Neural progenitor cell (in vitro differentiated cells): ENCODE data around the gene RITA1. TPM values are rescaled to one million over a fixed set of nuclear protein-coding genes. Genes with fewer than 3 reads are reported as not detected.

Experiments used
- DNase-seq: peaks from one replicate; pipeline ENCODE4 v3.0.0-alpha.2; 2016; ENCODE audit warnings: low spot score
- H2AFZ ChIP-seq: fragments of 200-600 bp; sonication (generic); replicated peaks from 2 replicates; pipeline ENCODE4 v1.6.1; 2016; ENCODE audit warnings: antibody characterized with exemption
- H3F3A ChIP-seq: fragments of 200-600 bp; sonication (generic); 2 replicates; pipeline ENCODE4 v1.6.1; 2016; ENCODE audit warnings: antibody characterized with exemption, low read depth
- H3K27ac ChIP-seq: fragments of 200-600 bp; sonication (generic); 2 replicates; pipeline ENCODE4 v1.5.1; 2016; ENCODE audit warnings: mild to moderate bottlenecking
- H3K27me3 ChIP-seq: fragments of 200-600 bp; sonication (generic); 2 replicates; pipeline ENCODE4 v1.6.1; 2016; ENCODE audit warnings: mild to moderate bottlenecking, moderate library complexity
- H3K36me3 ChIP-seq: fragments of 200-600 bp; sonication (generic); 2 replicates; pipeline ENCODE4 v1.5.1; 2016
- H3K4me1 ChIP-seq: fragments of 200-600 bp; sonication (generic); 2 replicates; pipeline ENCODE4 v1.6.1; 2016; ENCODE audit warnings: mixed run types
- H3K4me2 ChIP-seq: fragments of 200-600 bp; sonication (generic); 2 replicates; pipeline ENCODE4 v1.6.1; 2016
- H3K4me3 ChIP-seq: fragments of 200-600 bp; sonication (generic); 2 replicates; pipeline ENCODE4 v1.5.1; 2016
- H3K79me2 ChIP-seq: fragments of 200-600 bp; sonication (generic); 2 replicates; pipeline ENCODE4 v1.6.1; 2016; ENCODE audit warnings: low read depth
- H3K9ac ChIP-seq: fragments of 200-600 bp; sonication (generic); 2 replicates; pipeline ENCODE4 v1.6.1; 2016
- H3K9me3 ChIP-seq: fragments of 200-600 bp; sonication (generic); 2 replicates; pipeline ENCODE4 v1.5.1; 2016; ENCODE audit warnings: low read depth
- H4K20me1 ChIP-seq: fragments of 200-600 bp; sonication (generic); 2 replicates; pipeline ENCODE4 v1.6.1; 2016; ENCODE audit warnings: low read depth
- H3K27ac Mint-ChIP-seq: 3 replicates; pipeline ENCODE4 v1.8.0; 2021; ENCODE audit warnings: mixed read lengths
- H3K27me3 Mint-ChIP-seq: 2 replicates; pipeline ENCODE4 v1.8.0; 2022; ENCODE audit warnings: low read depth, mild to moderate bottlenecking, inconsistent platforms, moderate library complexity, mixed read lengths; ENCODE audit not compliant: insufficient read depth
- H3K36me3 Mint-ChIP-seq: 3 replicates; pipeline ENCODE4 v1.8.0; 2021; ENCODE audit warnings: mixed read lengths
- H3K4me1 Mint-ChIP-seq: 3 replicates; pipeline ENCODE4 v1.8.0; 2021; ENCODE audit warnings: mixed read lengths
- H3K4me3 Mint-ChIP-seq: 3 replicates; pipeline ENCODE4 v1.8.0; 2021; ENCODE audit warnings: mild to moderate bottlenecking, moderate library complexity, mixed read lengths
- H3K9me3 Mint-ChIP-seq: 3 replicates; pipeline ENCODE4 v1.8.0; 2020; ENCODE audit warnings: mixed read lengths
- EZH2 ChIP-seq: fragments of 200-600 bp; sonication (generic); IDR thresholded peaks from 2 replicates; pipeline ENCODE4 v1.6.1; 2017; ENCODE audit warnings: antibody characterized with exemption, mild to moderate bottlenecking, moderate library complexity
- EZH2phosphoT487 ChIP-seq: fragments of 200-600 bp; sonication (generic); IDR thresholded peaks from 2 replicates; pipeline ENCODE4 v1.6.1; 2017; ENCODE audit warnings: antibody characterized with exemption
- total RNA-seq: library from RNA; depleted of rRNA; stranded (reverse); fragments of >200 nt; gene quantifications from 2 replicates; pipeline ENCODE4 v1.2.3, GENCODE V29; 2015; ENCODE audit warnings: low replicate concordance
- TF ChIP-seq, protein P1 (sequence below): fragments of 200-600 bp; sonication (generic); IDR thresholded peaks from 2 replicates; pipeline ENCODE4 v1.5.1; 2017; ENCODE audit warnings: antibody characterized with exemption, mild to moderate bottlenecking

The RITA1 gene
- total RNA-seq, 1 donor from 2014 or later: 13.7 TPM

DNA sequence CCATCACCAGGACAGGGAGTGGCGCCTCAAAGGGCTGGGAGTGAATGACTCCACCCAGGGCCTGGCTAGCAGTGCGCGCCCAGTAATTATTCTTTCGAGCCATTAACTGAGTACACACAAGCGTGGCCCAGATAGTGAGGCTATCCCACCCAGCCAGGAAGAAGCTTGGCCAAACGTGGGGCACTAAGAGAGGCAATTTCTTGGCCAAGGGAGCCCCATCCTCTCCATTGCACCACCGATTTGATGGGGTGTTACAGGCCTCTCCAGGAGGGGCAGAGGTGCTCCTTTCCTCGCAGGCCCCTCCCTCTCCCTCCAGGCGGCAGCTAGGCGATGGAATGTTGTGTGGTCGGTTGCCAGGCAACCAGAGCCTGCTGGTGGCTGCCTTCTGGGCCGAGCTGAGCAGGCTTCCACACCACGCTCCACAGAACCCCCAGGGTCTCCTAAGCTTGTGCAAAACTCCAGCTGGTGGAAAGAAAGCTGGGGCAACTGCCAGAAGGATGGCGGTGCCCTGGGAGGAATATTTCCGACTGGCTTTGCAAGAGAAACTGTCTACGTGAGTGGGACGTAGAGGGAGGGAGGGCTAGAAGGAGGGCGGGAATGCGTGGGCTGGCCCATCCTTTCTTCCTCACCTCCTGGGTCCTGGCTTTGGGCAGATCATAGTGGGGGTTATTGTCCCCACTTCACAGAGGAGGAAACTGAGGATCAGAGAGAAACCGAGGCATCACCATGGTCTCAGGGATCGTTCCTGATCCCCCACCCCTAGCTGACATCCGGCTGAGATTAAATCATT lies 36.0 kb upstream of the RITA1 start, which contains the start of gene CFAP73:
Gene CFAP73 (plus strand): TSS at position 364 of the 790 bp plus-strand sequence. CDS start 134 bp downstream, at position 498.
- Histone ChIP-seq H3K9me3 (no peaks in the 10 kb centered on the region), H3K4me2 (peak within 1 kb of the TSS; percentile 68), H3K79me2 (no peaks in the 10 kb centered on the region), H3K27me3 (peaks cover 44% of the 10 kb centered on the region), H4K20me1 (peaks cover 9% of the 10 kb centered on the region), H3K36me3 (no peaks in the 10 kb centered on the region), H2AFZ (peak within 1 kb of the TSS; percentile 69), H3K27ac (no peak within 1 kb of the TSS), H3K4me3 (peak within 1 kb of the TSS; percentile 25), H3K4me1 (peaks cover 9% of the 10 kb centered on the region), H3F3A (peaks cover 31% of the 10 kb centered on the region), H3K9ac (no peak within 1 kb of the TSS)
- TF ChIP-seq, protein P1, sequence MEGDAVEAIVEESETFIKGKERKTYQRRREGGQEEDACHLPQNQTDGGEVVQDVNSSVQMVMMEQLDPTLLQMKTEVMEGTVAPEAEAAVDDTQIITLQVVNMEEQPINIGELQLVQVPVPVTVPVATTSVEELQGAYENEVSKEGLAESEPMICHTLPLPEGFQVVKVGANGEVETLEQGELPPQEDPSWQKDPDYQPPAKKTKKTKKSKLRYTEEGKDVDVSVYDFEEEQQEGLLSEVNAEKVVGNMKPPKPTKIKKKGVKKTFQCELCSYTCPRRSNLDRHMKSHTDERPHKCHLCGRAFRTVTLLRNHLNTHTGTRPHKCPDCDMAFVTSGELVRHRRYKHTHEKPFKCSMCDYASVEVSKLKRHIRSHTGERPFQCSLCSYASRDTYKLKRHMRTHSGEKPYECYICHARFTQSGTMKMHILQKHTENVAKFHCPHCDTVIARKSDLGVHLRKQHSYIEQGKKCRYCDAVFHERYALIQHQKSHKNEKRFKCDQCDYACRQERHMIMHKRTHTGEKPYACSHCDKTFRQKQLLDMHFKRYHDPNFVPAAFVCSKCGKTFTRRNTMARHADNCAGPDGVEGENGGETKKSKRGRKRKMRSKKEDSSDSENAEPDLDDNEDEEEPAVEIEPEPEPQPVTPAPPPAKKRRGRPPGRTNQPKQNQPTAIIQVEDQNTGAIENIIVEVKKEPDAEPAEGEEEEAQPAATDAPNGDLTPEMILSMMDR: peak; percentile 25
- TF ChIP-seq EZH2: no peak
- Mint-ChIP-seq H3K27me3 (peaks cover 19% of the 10 kb centered on the region), H3K4me1 (peaks cover 42% of the 10 kb centered on the region), H3K4me3 (peak within 1 kb of the TSS; percentile 73), H3K9me3 (peaks cover 8% of the 10 kb centered on the region), H3K27ac (peak within 1 kb of the TSS; percentile 97), H3K36me3 (no peaks in the 10 kb centered on the region)
- peak; percentile 96 for DNase-seq

DNA sequence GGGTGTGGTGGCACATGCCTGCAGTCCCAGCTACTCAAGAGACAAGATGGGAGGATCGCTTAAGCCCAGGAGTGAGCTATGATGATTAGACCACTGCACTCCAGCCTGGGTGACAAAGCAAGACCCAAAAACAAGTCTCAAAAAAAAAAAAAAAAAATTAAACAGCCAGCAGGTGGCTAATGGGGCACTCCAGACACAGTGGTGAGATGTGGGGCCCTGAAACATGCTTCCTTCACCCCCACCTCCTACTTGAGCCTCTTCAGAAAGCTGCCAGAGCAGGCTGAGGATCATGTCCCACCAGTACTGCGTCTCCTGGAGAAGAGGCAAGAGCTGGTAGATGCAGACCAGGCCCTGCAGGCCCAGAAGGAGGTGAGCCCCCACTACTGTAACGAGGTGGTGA lies 33.9 kb upstream of the RITA1 start:
- DNase-seq: no peak
- peaks cover 46% of the 10 kb centered on the region for H3F3A ChIP-seq
- no peak overlapping the region for H3K4me3 ChIP-seq
- no peaks in the 10 kb centered on the region for H3K36me3 Mint-ChIP-seq
- H3K9ac ChIP-seq: no peak overlapping the region
- TF ChIP-seq, protein P1: no peak
- TF ChIP-seq EZH2phosphoT487: no peak
- no peak for TF ChIP-seq EZH2
- no peaks in the 10 kb centered on the region for H3K36me3 ChIP-seq
- peaks cover 25% of the 10 kb centered on the region for H4K20me1 ChIP-seq
- H3K27ac ChIP-seq: no peak overlapping the region
- peaks cover 26% of the 10 kb centered on the region for H3K27me3 Mint-ChIP-seq
- H3K27me3 ChIP-seq: peaks cover 65% of the 10 kb centered on the region
- no peak overlapping the region for H3K4me2 ChIP-seq
- H3K79me2 ChIP-seq: no peaks in the 10 kb centered on the region
- H3K4me1 ChIP-seq: peaks cover 9% of the 10 kb centered on the region
- H3K4me3 Mint-ChIP-seq: peak overlapping the region; percentile 64
- H3K9me3 ChIP-seq: no peaks in the 10 kb centered on the region
- peaks cover 6% of the 10 kb centered on the region for H3K9me3 Mint-ChIP-seq
- no peak overlapping the region for H2AFZ ChIP-seq
- no peak overlapping the region for H3K27ac Mint-ChIP-seq
- peaks cover 30% of the 10 kb centered on the region for H3K4me1 Mint-ChIP-seq

DNA sequence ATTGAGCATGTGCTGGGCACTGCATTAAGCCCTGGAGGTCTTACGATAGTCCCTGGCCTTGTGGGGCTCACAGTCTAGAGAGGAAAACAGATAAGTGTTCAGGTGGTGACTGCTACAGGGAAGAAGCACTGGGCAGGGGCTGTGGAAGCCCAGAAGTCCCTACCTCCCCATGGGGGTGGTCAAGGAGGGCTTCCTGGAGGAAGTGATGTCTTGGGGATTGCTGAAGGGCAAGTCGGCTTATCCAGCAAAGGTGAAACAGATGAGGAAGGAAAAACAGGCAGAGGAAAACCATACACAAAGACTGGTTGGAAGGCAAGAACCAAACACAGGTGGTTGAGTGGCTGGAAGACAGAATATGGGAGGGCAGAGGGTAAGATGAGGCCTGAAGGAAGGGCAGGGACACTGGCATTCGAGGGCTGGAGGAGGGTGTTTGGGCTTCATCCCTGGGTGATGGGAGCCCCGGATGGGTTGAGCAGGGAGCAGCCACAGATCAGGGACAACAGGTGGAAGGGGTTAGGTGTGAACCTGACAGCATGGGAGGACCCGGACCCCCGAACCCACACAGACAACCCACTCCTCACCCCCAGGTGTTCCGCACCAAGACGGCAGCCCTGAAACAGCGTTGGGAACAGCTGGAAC lies 33.2 kb upstream of the RITA1 start:
- Histone ChIP-seq H3F3A (peaks cover 53% of the 10 kb centered on the region), H4K20me1 (peaks cover 25% of the 10 kb centered on the region), H3K27ac (no peak overlapping the region), H3K79me2 (no peaks in the 10 kb centered on the region), H3K9ac (no peak overlapping the region), H3K27me3 (peaks cover 65% of the 10 kb centered on the region), H2AFZ (no peak overlapping the region), H3K4me3 (peak overlapping the region; percentile 50), H3K9me3 (no peaks in the 10 kb centered on the region), H3K36me3 (no peaks in the 10 kb centered on the region), H3K4me2 (peak overlapping the region; percentile 86), H3K4me1 (peaks cover 9% of the 10 kb centered on the region)
- H3K9me3 Mint-ChIP-seq: peaks cover 3% of the 10 kb centered on the region
- H3K36me3 Mint-ChIP-seq: peaks cover 5% of the 10 kb centered on the region
- H3K27ac Mint-ChIP-seq: no peak overlapping the region
- H3K4me3 Mint-ChIP-seq: peak overlapping the region; percentile 64
- H3K27me3 Mint-ChIP-seq: peaks cover 28% of the 10 kb centered on the region
- H3K4me1 Mint-ChIP-seq: peaks cover 34% of the 10 kb centered on the region
- no peak for TF ChIP-seq EZH2phosphoT487
- TF ChIP-seq, protein P1: no peak
- DNase-seq: no peak
